Spleen (tissue), 11 donors: ENCODE measurements around the gene SDF2L1. TPM values are rescaled to one million over a fixed set of nuclear protein-coding genes. Genes with fewer than 3 reads are reported as not detected.
"Not testable (repeated sequence)": the region's sequence is repeated elsewhere in the genome, so short reads cannot be mapped to it uniquely, and the experiment has no call there.

Source experiments
- DNase-seq: peaks from one replicate; pipeline ENCODE4 v3.0.0-alpha.2; 2020
- H3K27ac ChIP-seq, 8 donors: fragments of 200-600 bp; sonication (generic) in 7 of 8; 1 replicate in 4 of 8; 2 replicates in 4 of 8; pipeline versions ENCODE4 v1.5.0 to v1.8.0; 2016 to 2021; ENCODE audit warnings: inconsistent platforms in 4 of 8, mild to moderate bottlenecking in 4 of 8, moderate library complexity in 1 of 8
- H3K27me3 ChIP-seq, 7 donors: fragments of 200-600 bp; sonication (generic) in 6 of 7; replicated peaks in 1 of 7; 1 replicate in 4 of 7; 2 replicates in 3 of 7; pipeline versions ENCODE4 v1.5.0 to v1.8.0; 2016 to 2021; ENCODE audit warnings: inconsistent platforms in 3 of 7, mild to moderate bottlenecking in 1 of 7
- H3K36me3 ChIP-seq, 6 donors: fragments of 200-600 bp; sonication (generic) in 5 of 6; 1 replicate in 4 of 6; 2 replicates in 2 of 6; pipeline versions ENCODE4 v1.5.0 to v1.8.0; 2016 to 2021; ENCODE audit warnings: inconsistent platforms in 2 of 6
- H3K4me1 ChIP-seq, 6 donors: fragments of 200-600 bp; sonication (generic) in 5 of 6; 1 replicate in 3 of 6; 2 replicates in 3 of 6; pipeline versions ENCODE4 v1.5.0 to v1.8.0; 2016 to 2021; ENCODE audit warnings: inconsistent platforms in 3 of 6
- H3K4me3 ChIP-seq, 8 donors: fragments of 200-600 bp; sonication (generic) in 7 of 8; 1 replicate in 4 of 8; 2 replicates in 4 of 8; pipeline versions ENCODE4 v1.5.0 to v1.8.0; 2016 to 2021; ENCODE audit warnings: inconsistent platforms in 4 of 8, mild to moderate bottlenecking in 4 of 8, moderate library complexity in 2 of 8
- H3K9me3 ChIP-seq, 8 donors: fragments of 200-600 bp; sonication (generic) in 7 of 8; 1 replicate in 4 of 8; 2 replicates in 4 of 8; pipeline versions ENCODE4 v1.5.0 to v1.8.0; 2016 to 2021; ENCODE audit warnings: inconsistent platforms in 4 of 8
- CTCF ChIP-seq, 11 experiments: fragments of 200-600 bp in 7 of 11; fragments of 450-650 bp in 4 of 11; sonication (generic) in 4 of 11; IDR thresholded peaks in 8 of 11; conservative IDR thresholded peaks in 3 of 11; 1 replicate in 7 of 11; 2 replicates in 4 of 11; pipeline versions ENCODE4 v1.4.0 to v1.8.0; 2016 to 2021; ENCODE audit warnings: antibody characterized with exemption in 11 of 11, inconsistent platforms in 4 of 11, mild to moderate bottlenecking in 1 of 11
- POLR2A ChIP-seq, 3 donors: fragments of 450-650 bp; IDR thresholded peaks; one replicate each; pipeline ENCODE4 v1.5.1; 2017; ENCODE audit warnings: antibody characterized with exemption in 3 of 3, mild to moderate bottlenecking in 1 of 3
- POLR2AphosphoS5 ChIP-seq, 3 donors: sonication (generic); formaldehyde crosslinking; IDR thresholded peaks; one replicate each; pipeline ENCODE4 v1.5.1; 2017; ENCODE audit warnings: antibody characterized with exemption in 3 of 3
- WGBS, 5 donors: extraction: QIAGEN DNeasy Blood & Tissue Kit in 3 of 5; methylation state at CpG; one replicate each; pipeline versions ENCODE4 v1.1.5 to v1.1.7; 2013 to 2018; 5-methylcytosine and 5-hydroxymethylcytosine counted together
- intact Hi-C: fragments of 100-400 bp; cut with DNase I; formaldehyde crosslinking; loops from one replicate; pipeline ENCODE4 v1.15.0; 2023; ENCODE audit warnings: low total_unique reads
- polyA plus RNA-seq, 3 donors: library from polyadenylated mRNA; stranded (reverse); fragments of 200-250 nt; gene quantifications; one replicate each; pipeline ENCODE4 v1.2.1, GENCODE V29; 2013
- total RNA-seq, 7 donors: library from RNA; depleted of rRNA in 3 of 7; stranded (reverse); fragments of >200 nt in 3 of 7; fragmentation: NEBNext Ultra II Directional in 4 of 7; extraction: Animal tissue kit (Norgen Biotek cat#: 25700) in 4 of 7; gene quantifications; one replicate each; pipeline versions ENCODE4 v1.1.0 to v1.2.1, GENCODE V29; 2016 to 2021
- donor health status: healthy with polysubstance abuse.
- donor health status: DM: no; HTN: no; CAD: no; lungs with moderate emphysema.
- donor health status: DM: no; HTN: no; CAD: no.
- donor health status: Bipolar disorder and iron deficiency.
- donor health status: healthy.
- donor health status: DM: no; HTN: no; CAD: no.
- donor health status: DM: yes; HTN: yes; CAD: no.

SDF2L1 gene
- total and polyA plus RNA-seq, 10 donors = 16.6 to 51.9 (median 35.6) TPM

GRCh38 chr22:21635771-21636510, 6.2 kb upstream of the SDF2L1 start:
- H3K27ac ChIP-seq = no peak overlapping the region
- peaks cover 0 to 5% (median 0%) of the 10 kb centered on the region in 8 donors for H3K9me3 ChIP-seq
- H3K4me1 ChIP-seq = peaks cover 0 to 12% (median 1%) of the 10 kb centered on the region in 6 donors
- intact Hi-C loops = no loop called here
- TF ChIP-seq CTCF (IDR thresholded peaks at IDR 0.05 in 8 of 11, conservative IDR thresholded peaks at IDR 0.05 in 3 of 11) (no peak), POLR2A (IDR thresholded peaks at IDR 0.05) (no peak), POLR2AphosphoS5 (IDR thresholded peaks at IDR 0.05) (no peak)
- H3K4me3 ChIP-seq = no peak overlapping the region
- H3K27me3 ChIP-seq = no peaks in the 10 kb centered on the region
- no peak for DNase-seq
- WGBS, 5 donors = 71 to 85% (median 81%) methylated on average over 9 to 15 of the region's 15 CpGs
- no peaks in the 10 kb centered on the region for H3K36me3 ChIP-seq

- intact Hi-C loops = no loop called here
- WGBS, 5 donors = 88 to 95% (median 91%) methylated on average over 14 to 17 of the region's 17 CpGs
- DNase-seq = no peak
- H3K27ac ChIP-seq = no peak overlapping the region
- H3K4me3 ChIP-seq = no peak overlapping the region
- peaks cover 5 to 19% (median 8%) of the 10 kb centered on the region in 6 donors for H3K4me1 ChIP-seq
- TF ChIP-seq POLR2AphosphoS5 (IDR thresholded peaks at IDR 0.05) = no peak
- no peak for TF ChIP-seq POLR2A (IDR thresholded peaks at IDR 0.05)
- no peak for TF ChIP-seq CTCF (IDR thresholded peaks at IDR 0.05 in 8 of 11, conservative IDR thresholded peaks at IDR 0.05 in 3 of 11)
- no peaks in the 10 kb centered on the region for H3K36me3 ChIP-seq
- peaks cover 0 to 5% (median 0%) of the 10 kb centered on the region in 8 donors for H3K9me3 ChIP-seq
- H3K27me3 ChIP-seq = no peaks in the 10 kb centered on the region
These were observed 5.4 kb upstream of the SDF2L1 start for GRCh38 chr22:21636629-21637218.

DNA sequence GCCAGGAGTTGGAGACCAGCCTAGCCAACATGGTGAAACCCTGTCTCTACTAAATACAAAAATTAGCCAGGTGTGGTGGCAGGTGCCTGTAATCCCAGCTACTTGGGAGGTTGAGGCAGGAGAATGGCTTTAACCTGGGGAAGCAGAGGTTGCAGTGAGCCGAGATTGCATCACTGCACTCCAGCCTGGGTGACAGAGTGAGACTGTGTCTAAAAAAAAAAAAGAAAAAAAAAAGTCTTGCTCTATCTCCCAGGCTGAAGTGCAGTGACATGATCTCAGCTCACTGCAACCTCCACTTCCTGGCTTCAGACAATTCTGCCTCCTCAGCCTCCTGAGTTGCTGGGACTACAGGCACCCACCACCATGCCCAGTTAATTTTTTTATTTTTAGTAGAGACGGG, 4.7 kb upstream of the SDF2L1 start:
- DNase-seq, H3K9me3 ChIP-seq, intact Hi-C loops, H3K27me3 ChIP-seq, H3K27ac ChIP-seq, H3K4me3 ChIP-seq, H3K36me3 ChIP-seq: not testable (repeated sequence)
- WGBS, 5 donors = 60 to 87% (median 75%) methylated on average over 2 of the region's 2 CpGs
- peaks cover 5 to 19% (median 11%) of the 10 kb centered on the region in 6 donors for H3K4me1 ChIP-seq

DNA sequence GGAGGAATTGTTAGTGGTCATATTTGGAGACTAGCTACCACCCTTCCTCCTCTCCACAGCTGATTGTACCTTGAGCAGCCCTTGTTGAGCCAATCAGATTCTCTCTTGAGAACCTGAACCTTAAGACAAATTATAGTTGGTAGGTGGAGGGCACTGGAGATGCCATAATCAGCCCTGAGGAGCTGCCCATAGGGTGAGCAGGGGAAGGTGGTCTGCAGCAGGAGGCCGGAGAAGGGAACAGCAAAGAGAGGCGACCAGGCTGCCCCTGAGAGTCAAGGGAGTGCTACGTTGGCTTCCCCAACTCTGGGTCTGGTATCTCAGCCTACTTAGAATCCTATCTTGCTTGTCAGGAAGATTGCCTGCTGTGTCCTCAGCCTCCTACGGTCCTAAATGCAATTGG, 2.7 kb upstream of the SDF2L1 start:
- Histone ChIP-seq H3K27ac (no peak overlapping the region), H3K4me1 (peaks cover 10 to 32% (median 23%) of the 10 kb centered on the region in 6 donors), H3K27me3 (no peaks in the 10 kb centered on the region), H3K36me3 (peaks cover 0 to 10% (median 4%) of the 10 kb centered on the region in 6 donors), H3K9me3 (no peaks in the 10 kb centered on the region), H3K4me3 (no peak overlapping the region)
- intact Hi-C loops = no loop called here
- 76 to 92% (median 88%) methylated on average over 4 of the region's 4 CpGs for WGBS, 5 donors
- DNase-seq = no peak
- no peak for TF ChIP-seq CTCF (IDR thresholded peaks at IDR 0.05 in 8 of 11, conservative IDR thresholded peaks at IDR 0.05 in 3 of 11)
- no peak for TF ChIP-seq POLR2AphosphoS5 (IDR thresholded peaks at IDR 0.05)
- no peak for TF ChIP-seq POLR2A (IDR thresholded peaks at IDR 0.05)
